HepG2 (cell line): ENCODE data around the gene SUPT4H1. TPM values are rescaled to one million over a fixed set of nuclear protein-coding genes. Genes with fewer than 3 reads are reported as not detected.

Source experiments
- ARNTL ChIP-seq: sonication (generic); formaldehyde crosslinking; IDR thresholded peaks from 2 replicates; pipeline ENCODE4 v1.4.0; 2020; ENCODE audit warnings: mild to moderate bottlenecking, missing genetic modification reagents
- FOSL1 ChIP-seq: sonication (generic); formaldehyde crosslinking; IDR thresholded peaks from 2 replicates; pipeline ENCODE4 v1.9.0; 2021; ENCODE audit warnings: missing genetic modification reagents, borderline replicate concordance
- GTF3A ChIP-seq: sonication (generic); formaldehyde crosslinking; conservative IDR thresholded peaks from 2 replicates; pipeline ENCODE4 v1.4.0; 2020; ENCODE audit warnings: mild to moderate bottlenecking, missing genetic modification reagents
- GZF1 ChIP-seq: sonication (generic); formaldehyde crosslinking; IDR thresholded peaks from 2 replicates; pipeline ENCODE4 v1.5.1; 2020; ENCODE audit warnings: mild to moderate bottlenecking, missing genetic modification reagents
- HNRNPK ChIP-seq: fragments of 200-400 bp; formaldehyde crosslinking; IDR thresholded peaks from 2 replicates; pipeline ENCODE4 v1.6.1; 2018; ENCODE audit warnings: low read length, low read depth, moderate library complexity, mild to moderate bottlenecking; ENCODE audit not compliant: poor library complexity, severe bottlenecking
- KAT8 ChIP-seq: IDR thresholded peaks from 2 replicates; pipeline ENCODE4 v1.6.1; 2016; ENCODE audit warnings: missing genetic modification reagents, missing compliant biosample characterization
- MEIS2 ChIP-seq: sonication (generic); formaldehyde crosslinking; IDR thresholded peaks from 2 replicates; pipeline ENCODE4 v1.9.0; 2021; ENCODE audit warnings: mild to moderate bottlenecking, missing genetic modification reagents
- MXD4 ChIP-seq: IDR thresholded peaks from 2 replicates; pipeline ENCODE4 v1.6.1; 2016; ENCODE audit warnings: mild to moderate bottlenecking, missing biosample characterization, missing genetic modification reagents
- PTBP1 ChIP-seq: fragments of 200-400 bp; formaldehyde crosslinking; IDR thresholded peaks from 2 replicates; pipeline ENCODE4 v1.6.1; 2018; ENCODE audit warnings: low read length, low read depth; ENCODE audit not compliant: poor library complexity, severe bottlenecking
- SMC3 ChIP-seq: IDR thresholded peaks from 2 replicates; pipeline ENCODE4 v1.6.1; 2011; ENCODE audit warnings: low read length, improper control_type of control experiment
- SRSF1 ChIP-seq: fragments of 200-400 bp; formaldehyde crosslinking; optimal IDR thresholded peaks from 2 replicates; pipeline ENCODE3; 2017; ENCODE audit warnings: mild to moderate bottlenecking, low read depth, low read length, moderate library complexity
- TFDP2 ChIP-seq: sonication (generic); formaldehyde crosslinking; IDR thresholded peaks from 2 replicates; pipeline ENCODE4 v1.4.0; 2020; ENCODE audit warnings: missing genetic modification reagents
- ZBTB21 ChIP-seq: sonication (generic); formaldehyde crosslinking; IDR thresholded peaks from 2 replicates; pipeline ENCODE4 v1.4.0; 2020; ENCODE audit warnings: missing genetic modification reagents
- ZEB1 ChIP-seq: IDR thresholded peaks from 2 replicates; pipeline ENCODE4 v1.6.1; 2012; ENCODE audit warnings: mild to moderate bottlenecking, low read depth, inconsistent platforms; ENCODE audit not compliant: insufficient replicate concordance
- ZNF276 ChIP-seq: sonication (generic); formaldehyde crosslinking; IDR thresholded peaks from 2 replicates; pipeline ENCODE4 v1.4.0; 2020; ENCODE audit warnings: mild to moderate bottlenecking, low read depth, missing genetic modification reagents
- ZNF3 ChIP-seq: IDR thresholded peaks from 2 replicates; pipeline ENCODE4 v1.7.0; 2017; ENCODE audit warnings: inconsistent platforms
- ZNF33B ChIP-seq: sonication (generic); formaldehyde crosslinking; IDR thresholded peaks from 2 replicates; pipeline ENCODE4 v1.5.1; 2020; ENCODE audit warnings: mild to moderate bottlenecking, missing genetic modification reagents
- ZNF350 ChIP-seq: sonication (generic); formaldehyde crosslinking; IDR thresholded peaks from 2 replicates; pipeline ENCODE4 v1.4.0; 2020; ENCODE audit warnings: mild to moderate bottlenecking, low read depth, missing genetic modification reagents, borderline replicate concordance
- ZNF441 ChIP-seq: sonication (generic); formaldehyde crosslinking; IDR thresholded peaks from 2 replicates; pipeline ENCODE4 v1.7.0; 2021; ENCODE audit warnings: missing genetic modification reagents, borderline replicate concordance
- ZNF496 ChIP-seq: sonication (generic); formaldehyde crosslinking; IDR thresholded peaks from 2 replicates; pipeline ENCODE4 v1.8.1; 2023; ENCODE audit warnings: mild to moderate bottlenecking, moderate library complexity, missing genetic modification reagents; ENCODE audit not compliant: insufficient replicate concordance
- ZNF567 ChIP-seq: sonication (generic); formaldehyde crosslinking; IDR thresholded peaks from 2 replicates; pipeline ENCODE4 v1.8.1; 2023; ENCODE audit warnings: mild to moderate bottlenecking, missing genetic modification reagents, borderline replicate concordance
- ZNF576 ChIP-seq: sonication (generic); formaldehyde crosslinking; IDR thresholded peaks from 2 replicates; pipeline ENCODE4 v1.4.0; 2020; ENCODE audit warnings: mild to moderate bottlenecking, missing genetic modification reagents
- ZNF768 ChIP-seq: sonication (generic); formaldehyde crosslinking; IDR thresholded peaks from 2 replicates; pipeline ENCODE4 v1.4.0; 2020; ENCODE audit warnings: missing genetic modification reagents
- polyA plus RNA-seq, 8 experiments: library from polyadenylated mRNA; depleted of rRNA in 3 of 8; stranded (reverse) in 7 of 8; unstranded in 1 of 8; fragments of >200 nt; fragmentation: Illumina TruSeq in 4 of 8; extraction: Trizol in 4 of 8; gene quantifications; 2 replicates each; pipeline versions ENCODE4 v1.2.1 to v1.2.3, GENCODE V29; 2011 to 2016; ENCODE audit warnings: low read depth in 4 of 8, missing spikeins in 1 of 8, mixed read lengths in 1 of 8; ENCODE audit not compliant: insufficient read depth in 1 of 8
- total RNA-seq, 5 experiments: library from RNA; depleted of rRNA; stranded (reverse); fragments of >200 nt; fragmentation: Illumina TruSeq; extraction: Trizol; gene quantifications; 2 replicates each; pipeline ENCODE4 v1.2.3, GENCODE V29; 2016; ENCODE audit warnings: low read depth in 1 of 5
- TF ChIP-seq, protein P1 (sequence below): sonication (generic); formaldehyde crosslinking; IDR thresholded peaks from 2 replicates; pipeline ENCODE4 v1.4.0; 2020; ENCODE audit warnings: missing genetic modification reagents
- TF ChIP-seq, protein P2 (sequence below): sonication (generic); formaldehyde crosslinking; conservative IDR thresholded peaks from 2 replicates; pipeline ENCODE4 v1.4.0; 2020; ENCODE audit warnings: missing genetic modification reagents

Gene SUPT4H1
- total and polyA plus RNA-seq, 2 of the 13 experiments (the other 11 are each of a cell fraction or from before 2014, with no cell fraction given): 155 to 244 TPM

- TF ChIP-seq ZNF350 (CRISPR knock-in tag) (no peak; the same call in 1 of the 2 replicates), ZNF33B (CRISPR knock-in tag) (0 out of 2 replicates have a peak, but pooled peaks have one; percentile 24), PTBP1 (no peak), FOSL1 (CRISPR knock-in tag) (no peak), SMC3 (no peak), ZNF768 (peak; percentile 78), ZNF496 (CRISPR knock-in tag) (no peak), ZBTB21 (CRISPR knock-in tag) (no peak), MEIS2 (CRISPR knock-in tag) (0 out of 2 replicates have a peak, but pooled peaks have one; percentile 17), MXD4 (CRISPR knock-in tag) (peak; percentile 25; the same call in 1 of the 2 replicates), ZNF576 (CRISPR knock-in tag) (no peak), SRSF1 (no peak), ARNTL (CRISPR knock-in tag) (no peak), ZNF276 (CRISPR knock-in tag) (0 out of 2 replicates have a peak, but pooled peaks have one; percentile 27), GTF3A (CRISPR knock-in tag) (no peak), GZF1 (CRISPR knock-in tag) (no peak), HNRNPK (no peak), ZEB1 (peak; percentile 39), ZNF567 (CRISPR knock-in tag) (0 out of 2 replicates have a peak, but pooled peaks have one; percentile 3), ZNF3 (CRISPR knock-in tag) (no peak), TFDP2 (CRISPR knock-in tag) (peak; percentile 37; the same call in 1 of the 2 replicates), ZNF441 (no peak), KAT8 (0 out of 2 replicates have a peak, but pooled peaks have one; percentile 35)
- TF ChIP-seq, protein P1, sequence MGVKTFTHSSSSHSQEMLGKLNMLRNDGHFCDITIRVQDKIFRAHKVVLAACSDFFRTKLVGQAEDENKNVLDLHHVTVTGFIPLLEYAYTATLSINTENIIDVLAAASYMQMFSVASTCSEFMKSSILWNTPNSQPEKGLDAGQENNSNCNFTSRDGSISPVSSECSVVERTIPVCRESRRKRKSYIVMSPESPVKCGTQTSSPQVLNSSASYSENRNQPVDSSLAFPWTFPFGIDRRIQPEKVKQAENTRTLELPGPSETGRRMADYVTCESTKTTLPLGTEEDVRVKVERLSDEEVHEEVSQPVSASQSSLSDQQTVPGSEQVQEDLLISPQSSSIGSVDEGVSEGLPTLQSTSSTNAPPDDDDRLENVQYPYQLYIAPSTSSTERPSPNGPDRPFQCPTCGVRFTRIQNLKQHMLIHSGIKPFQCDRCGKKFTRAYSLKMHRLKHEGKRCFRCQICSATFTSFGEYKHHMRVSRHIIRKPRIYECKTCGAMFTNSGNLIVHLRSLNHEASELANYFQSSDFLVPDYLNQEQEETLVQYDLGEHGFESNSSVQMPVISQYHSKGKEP (CRISPR knock-in tag): no peak
- TF ChIP-seq, protein P2, sequence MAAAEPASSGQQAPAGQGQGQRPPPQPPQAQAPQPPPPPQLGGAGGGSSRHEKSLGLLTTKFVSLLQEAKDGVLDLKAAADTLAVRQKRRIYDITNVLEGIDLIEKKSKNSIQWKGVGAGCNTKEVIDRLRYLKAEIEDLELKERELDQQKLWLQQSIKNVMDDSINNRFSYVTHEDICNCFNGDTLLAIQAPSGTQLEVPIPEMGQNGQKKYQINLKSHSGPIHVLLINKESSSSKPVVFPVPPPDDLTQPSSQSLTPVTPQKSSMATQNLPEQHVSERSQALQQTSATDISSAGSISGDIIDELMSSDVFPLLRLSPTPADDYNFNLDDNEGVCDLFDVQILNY (CRISPR knock-in tag): no peak
Measured at GRCh38 chr17:58364270-58364942, 12.4 kb upstream of the SUPT4H1 start (continued).
